GM18867 (cell line): ENCODE measurements around the gene LAMTOR5.
"Not testable (repeated sequence)": the region's sequence is repeated elsewhere in the genome, so short reads cannot be mapped to it uniquely, and the experiment has no call there.

Experiments
- ATAC-seq: cut with Tn5 transposase; IDR thresholded peaks from one replicate; pipeline ENCODE4 v1.9.1; 2021; ENCODE audit warnings: mild to moderate bottlenecking, moderate library complexity; ENCODE audit not compliant: unreplicated experiment

LAMTOR5 gene

GRCh38 chr1:110407260-110408210 is at the start of gene LAMTOR5:
LAMTOR5 (minus strand) TSS chr1:110407694; CDS start chr1:110407620, 74 bp downstream.
- peak; percentile 87 for ATAC-seq

GRCh38 chr1:110457206-110457605 is 49.7 kb upstream of the LAMTOR5 start:
- no peak for ATAC-seq

- ATAC-seq: no peak
Measured at GRCh38 chr1:110455151-110455550, 47.7 kb upstream of the LAMTOR5 start.

- ATAC-seq: no peak
Measured at GRCh38 chr1:110454328-110454727, 46.8 kb upstream of the LAMTOR5 start.

GRCh38 chr1:110453829-110454228 is 46.3 kb upstream of the LAMTOR5 start:
- no peak for ATAC-seq

- ATAC-seq: no peak
Measured at GRCh38 chr1:110452330-110452729, 44.8 kb upstream of the LAMTOR5 start.

- ATAC-seq: no peak
Measured at GRCh38 chr1:110450929-110451328, 43.4 kb upstream of the LAMTOR5 start, which contains the start of gene PROK1. PROK1 (plus strand) TSS chr1:110451149; CDS start chr1:110451217, 68 bp downstream.

- no peak for ATAC-seq
Measured at GRCh38 chr1:110449661-110450651, 42.5 kb upstream of the LAMTOR5 start.

- ATAC-seq: no peak
Measured at GRCh38 chr1:110444561-110444960, 37.1 kb upstream of the LAMTOR5 start.

- no peak for ATAC-seq
Measured at GRCh38 chr1:110443451-110443850, 36.0 kb upstream of the LAMTOR5 start.

GRCh38 chr1:110441888-110442287 is 34.4 kb upstream of the LAMTOR5 start:
- ATAC-seq: no peak

GRCh38 chr1:110440877-110441276 is 33.4 kb upstream of the LAMTOR5 start:
- ATAC-seq: no peak

GRCh38 chr1:110439873-110440272 is 32.4 kb upstream of the LAMTOR5 start:
- not testable (repeated sequence) for ATAC-seq

- ATAC-seq: no peak
Measured at GRCh38 chr1:110438893-110439292, 31.4 kb upstream of the LAMTOR5 start.

GRCh38 chr1:110437645-110438299 is 30.3 kb upstream of the LAMTOR5 start:
- not testable (repeated sequence) for ATAC-seq

GRCh38 chr1:110436635-110437034 is 29.1 kb upstream of the LAMTOR5 start:
- no peak for ATAC-seq

- no peak for ATAC-seq
Measured at GRCh38 chr1:110434946-110435345, 27.5 kb upstream of the LAMTOR5 start.

GRCh38 chr1:110433803-110434202 is 26.3 kb upstream of the LAMTOR5 start:
- no peak for ATAC-seq

- no peak for ATAC-seq
Measured at GRCh38 chr1:110433213-110433612, 25.7 kb upstream of the LAMTOR5 start.

GRCh38 chr1:110430901-110431300 is 23.4 kb upstream of the LAMTOR5 start:
- ATAC-seq: no peak

- no peak for ATAC-seq
Measured at GRCh38 chr1:110430366-110430765, 22.9 kb upstream of the LAMTOR5 start.
